Measurements from ENCODE around the gene RPL31.

The RPL31 gene

DNA sequence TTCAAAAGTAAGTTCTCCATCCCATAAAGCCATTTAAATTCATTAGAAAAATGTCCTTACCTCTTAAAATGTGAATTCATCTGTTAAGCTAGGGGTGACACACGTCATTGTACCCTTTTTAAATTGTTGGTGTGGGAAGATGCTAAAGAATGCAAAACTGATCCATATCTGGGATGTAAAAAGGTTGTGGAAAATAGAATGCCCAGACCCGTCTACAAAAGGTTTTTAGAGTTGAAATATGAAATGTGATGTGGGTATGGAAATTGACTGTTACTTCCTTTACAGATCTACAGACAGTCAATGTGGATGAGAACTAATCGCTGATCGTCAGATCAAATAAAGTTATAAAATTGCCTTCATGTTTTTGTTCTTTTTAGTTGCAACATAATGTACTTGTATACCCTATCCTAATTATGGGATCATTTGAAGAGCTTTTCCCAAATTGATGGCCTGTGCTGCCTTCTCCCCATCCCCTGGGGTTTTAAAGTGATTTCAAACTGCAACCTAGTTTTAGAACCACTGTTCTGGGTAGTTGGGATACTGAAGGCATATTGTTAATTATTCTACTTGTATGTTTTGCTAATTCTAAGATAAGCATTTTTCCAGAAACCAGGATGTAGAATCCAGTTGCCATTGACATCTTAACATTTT is 4.1 kb downstream of the RPL31 start:
- TF ChIP-seq, protein P1, sequence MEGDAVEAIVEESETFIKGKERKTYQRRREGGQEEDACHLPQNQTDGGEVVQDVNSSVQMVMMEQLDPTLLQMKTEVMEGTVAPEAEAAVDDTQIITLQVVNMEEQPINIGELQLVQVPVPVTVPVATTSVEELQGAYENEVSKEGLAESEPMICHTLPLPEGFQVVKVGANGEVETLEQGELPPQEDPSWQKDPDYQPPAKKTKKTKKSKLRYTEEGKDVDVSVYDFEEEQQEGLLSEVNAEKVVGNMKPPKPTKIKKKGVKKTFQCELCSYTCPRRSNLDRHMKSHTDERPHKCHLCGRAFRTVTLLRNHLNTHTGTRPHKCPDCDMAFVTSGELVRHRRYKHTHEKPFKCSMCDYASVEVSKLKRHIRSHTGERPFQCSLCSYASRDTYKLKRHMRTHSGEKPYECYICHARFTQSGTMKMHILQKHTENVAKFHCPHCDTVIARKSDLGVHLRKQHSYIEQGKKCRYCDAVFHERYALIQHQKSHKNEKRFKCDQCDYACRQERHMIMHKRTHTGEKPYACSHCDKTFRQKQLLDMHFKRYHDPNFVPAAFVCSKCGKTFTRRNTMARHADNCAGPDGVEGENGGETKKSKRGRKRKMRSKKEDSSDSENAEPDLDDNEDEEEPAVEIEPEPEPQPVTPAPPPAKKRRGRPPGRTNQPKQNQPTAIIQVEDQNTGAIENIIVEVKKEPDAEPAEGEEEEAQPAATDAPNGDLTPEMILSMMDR (IDR thresholded peaks at IDR 0.05; ENCODE audit: extremely low read depth, insufficient read depth, missing control alignments), result no peak
- in situ Hi-C loops (cut with MboI; ENCODE audit: low pct_unique_long_range_greater_than_20kb, low sequenced_read_pairs, unreplicated experiment), result no loop called here
- DNase-seq (ENCODE audit: low spot score), result no peak

- in situ Hi-C loops (cut with MboI; ENCODE audit: low pct_unique_long_range_greater_than_20kb, low sequenced_read_pairs, unreplicated experiment), result no loop called here
- TF ChIP-seq, protein P1 (IDR thresholded peaks at IDR 0.05; ENCODE audit: extremely low read depth, insufficient read depth, missing control alignments), result no peak
- DNase-seq (ENCODE audit: low spot score), result no peak
Observed at GRCh38 chr2:101007415-101008345, 5.6 kb downstream of the RPL31 start.

DNA sequence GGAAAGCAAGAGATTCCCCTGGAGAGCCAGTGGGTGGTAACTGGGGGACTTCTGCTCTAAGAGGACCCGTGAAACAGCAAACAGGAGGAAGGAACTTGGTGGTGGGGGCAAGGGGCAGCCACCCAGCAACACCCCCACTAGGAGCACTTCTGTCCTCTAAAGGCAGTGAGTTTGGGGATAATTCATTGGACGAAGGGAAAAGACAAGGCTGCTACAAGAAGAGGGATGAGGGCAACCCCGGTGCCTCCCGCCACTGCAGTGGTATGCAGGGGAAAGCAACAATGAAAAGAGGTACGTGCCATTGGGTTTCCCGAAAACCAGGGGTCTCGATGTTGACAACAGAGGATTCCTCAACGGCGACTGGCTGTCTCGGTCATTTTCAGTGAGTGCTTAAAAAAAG is 9.1 kb downstream of the RPL31 start:
- DNase-seq (ENCODE audit: low spot score), result no peak
- in situ Hi-C loops (cut with MboI; ENCODE audit: low pct_unique_long_range_greater_than_20kb, low sequenced_read_pairs, unreplicated experiment), result no loop called here
- TF ChIP-seq, protein P1 (IDR thresholded peaks at IDR 0.05; ENCODE audit: extremely low read depth, insufficient read depth, missing control alignments), result no peak

- TF ChIP-seq, protein P1 (IDR thresholded peaks at IDR 0.05; ENCODE audit: extremely low read depth, insufficient read depth, missing control alignments), result no peak
- in situ Hi-C loops (cut with MboI; ENCODE audit: low pct_unique_long_range_greater_than_20kb, low sequenced_read_pairs, unreplicated experiment), result no loop called here
- DNase-seq (ENCODE audit: low spot score), result no peak
Observed at GRCh38 chr2:101012054-101012705, 10.1 kb downstream of the RPL31 start.

DNA sequence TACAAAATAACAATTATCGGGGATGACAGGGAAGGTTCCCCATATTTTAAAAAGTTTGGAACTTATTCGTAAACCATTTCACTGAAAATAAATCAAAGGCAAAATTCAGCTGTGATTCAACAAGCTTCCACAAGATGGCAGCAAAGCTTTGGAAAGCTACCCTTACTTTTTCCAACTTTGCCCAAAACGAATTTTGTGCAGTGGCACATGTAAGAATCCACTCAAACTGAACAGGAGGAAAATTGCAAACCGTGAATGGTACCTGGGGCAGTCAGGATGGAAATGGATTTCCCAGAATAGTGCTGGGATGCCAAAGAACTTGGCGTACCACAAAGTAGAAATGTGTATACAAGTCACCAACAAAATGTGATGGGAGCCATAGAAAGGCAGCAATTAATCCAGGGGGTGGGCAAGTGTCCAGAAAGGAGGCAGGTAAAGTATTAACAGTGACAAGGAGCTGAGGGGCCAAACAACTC is 10.7 kb downstream of the RPL31 start:
- in situ Hi-C loops (cut with MboI; ENCODE audit: low pct_unique_long_range_greater_than_20kb, low sequenced_read_pairs, unreplicated experiment), result no loop called here
- no peak for DNase-seq (ENCODE audit: low spot score)

More for the DNA sequence above, 10.7 kb downstream of the RPL31 start:
- TF ChIP-seq, protein P1 (IDR thresholded peaks at IDR 0.05; ENCODE audit: extremely low read depth, insufficient read depth, missing control alignments), result peak; percentile 66

Data from GM13977 (cell line).